ENCODE measurements around the gene HPS3.

DNA sequence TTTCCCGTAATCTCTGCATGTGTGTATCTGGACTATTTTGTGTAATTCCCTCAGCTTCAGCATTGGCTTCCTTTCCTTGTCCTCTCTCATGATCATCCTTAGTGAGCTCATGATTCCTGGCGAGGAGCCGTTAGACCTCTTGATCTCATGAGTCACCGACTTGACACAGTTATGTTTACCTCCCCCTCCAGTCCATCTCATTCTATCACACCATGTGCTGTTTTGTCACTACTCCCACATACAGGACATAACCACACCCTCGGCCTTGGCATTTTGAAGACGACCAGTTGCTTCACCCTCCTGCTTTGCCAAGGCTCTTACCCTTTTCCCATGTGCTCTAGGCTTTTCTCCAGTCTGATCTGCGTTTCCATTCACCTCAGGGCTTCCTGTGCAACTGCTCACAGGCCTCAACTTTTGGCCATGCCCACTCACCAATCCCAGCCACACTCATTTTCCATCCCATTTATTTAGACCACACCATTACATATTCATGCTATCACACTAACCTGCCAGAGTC is 50.7 kb downstream of the HPS3 start:
- TF ChIP-seq, protein P1, sequence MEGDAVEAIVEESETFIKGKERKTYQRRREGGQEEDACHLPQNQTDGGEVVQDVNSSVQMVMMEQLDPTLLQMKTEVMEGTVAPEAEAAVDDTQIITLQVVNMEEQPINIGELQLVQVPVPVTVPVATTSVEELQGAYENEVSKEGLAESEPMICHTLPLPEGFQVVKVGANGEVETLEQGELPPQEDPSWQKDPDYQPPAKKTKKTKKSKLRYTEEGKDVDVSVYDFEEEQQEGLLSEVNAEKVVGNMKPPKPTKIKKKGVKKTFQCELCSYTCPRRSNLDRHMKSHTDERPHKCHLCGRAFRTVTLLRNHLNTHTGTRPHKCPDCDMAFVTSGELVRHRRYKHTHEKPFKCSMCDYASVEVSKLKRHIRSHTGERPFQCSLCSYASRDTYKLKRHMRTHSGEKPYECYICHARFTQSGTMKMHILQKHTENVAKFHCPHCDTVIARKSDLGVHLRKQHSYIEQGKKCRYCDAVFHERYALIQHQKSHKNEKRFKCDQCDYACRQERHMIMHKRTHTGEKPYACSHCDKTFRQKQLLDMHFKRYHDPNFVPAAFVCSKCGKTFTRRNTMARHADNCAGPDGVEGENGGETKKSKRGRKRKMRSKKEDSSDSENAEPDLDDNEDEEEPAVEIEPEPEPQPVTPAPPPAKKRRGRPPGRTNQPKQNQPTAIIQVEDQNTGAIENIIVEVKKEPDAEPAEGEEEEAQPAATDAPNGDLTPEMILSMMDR (IDR thresholded peaks at IDR 0.05; ENCODE audit: poor library complexity, severe bottlenecking) = no peak
- TF ChIP-seq EZH2 (IDR thresholded peaks at IDR 0.05; ENCODE audit: borderline replicate concordance, insufficient read depth, low read length, poor library complexity, severe bottlenecking) = no peak
